Measurements from ENCODE around the gene USP8.

- TF ChIP-seq CTCF (conservative IDR thresholded peaks at IDR 0.05; ENCODE audit: low read depth, low read length) (no peak), EZH2 (IDR thresholded peaks at IDR 0.05; ENCODE audit: borderline replicate concordance, low read depth, low read length, poor library complexity, severe bottlenecking) (no peak)
Observed at GRCh38 chr15:50558012-50558411, 133.8 kb downstream of the USP8 start.

All from A673 (cell line).